GM18909 (cell line): Measurements from ENCODE around the gene PLA2G2F.

Experiments used
- ATAC-seq: cut with Tn5 transposase; IDR thresholded peaks from one replicate; pipeline ENCODE4 v1.9.1; 2021; ENCODE audit warnings: mild to moderate bottlenecking; ENCODE audit not compliant: unreplicated experiment, poor library complexity

Gene PLA2G2F, protein sequence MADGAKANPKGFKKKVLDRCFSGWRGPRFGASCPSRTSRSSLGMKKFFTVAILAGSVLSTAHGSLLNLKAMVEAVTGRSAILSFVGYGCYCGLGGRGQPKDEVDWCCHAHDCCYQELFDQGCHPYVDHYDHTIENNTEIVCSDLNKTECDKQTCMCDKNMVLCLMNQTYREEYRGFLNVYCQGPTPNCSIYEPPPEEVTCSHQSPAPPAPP

GRCh38 chr1:20138961-20139550, at the start of gene PLA2G2F:
Gene PLA2G2F (plus strand): TSS chr1:20139323. CDS start chr1:20139428, 105 bp downstream.
- no peak for ATAC-seq

GRCh38 chr1:20089328-20090077, 49.6 kb upstream of the PLA2G2F start:
- ATAC-seq, result no peak

GRCh38 chr1:20090119-20090518, 49.0 kb upstream of the PLA2G2F start:
- ATAC-seq, result no peak

- ATAC-seq, result no peak
Observed at GRCh38 chr1:20090641-20091040, 48.5 kb upstream of the PLA2G2F start.

DNA sequence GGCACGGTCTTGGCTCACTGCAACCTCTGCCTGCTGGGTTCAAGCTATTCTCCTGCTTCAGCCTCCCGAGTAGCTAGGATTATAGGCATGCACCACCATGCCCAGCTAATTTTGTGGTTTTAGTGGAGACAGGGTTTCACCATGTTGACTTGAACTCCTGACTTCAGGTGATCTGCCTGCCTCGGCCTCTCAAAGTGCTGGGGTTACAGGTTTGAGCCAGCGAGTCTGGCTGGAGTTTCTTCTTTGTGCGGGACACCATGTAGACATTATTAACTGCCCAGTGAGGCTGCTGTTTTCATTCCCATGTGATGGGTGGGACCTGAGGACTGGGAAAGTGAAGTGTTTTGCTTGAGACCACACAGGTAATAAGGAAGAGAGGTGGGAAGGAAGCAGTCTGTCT, 45.8 kb upstream of the PLA2G2F start:
- no peak for ATAC-seq

GRCh38 chr1:20093940-20094391, 45.2 kb upstream of the PLA2G2F start:
- ATAC-seq, result no peak

DNA sequence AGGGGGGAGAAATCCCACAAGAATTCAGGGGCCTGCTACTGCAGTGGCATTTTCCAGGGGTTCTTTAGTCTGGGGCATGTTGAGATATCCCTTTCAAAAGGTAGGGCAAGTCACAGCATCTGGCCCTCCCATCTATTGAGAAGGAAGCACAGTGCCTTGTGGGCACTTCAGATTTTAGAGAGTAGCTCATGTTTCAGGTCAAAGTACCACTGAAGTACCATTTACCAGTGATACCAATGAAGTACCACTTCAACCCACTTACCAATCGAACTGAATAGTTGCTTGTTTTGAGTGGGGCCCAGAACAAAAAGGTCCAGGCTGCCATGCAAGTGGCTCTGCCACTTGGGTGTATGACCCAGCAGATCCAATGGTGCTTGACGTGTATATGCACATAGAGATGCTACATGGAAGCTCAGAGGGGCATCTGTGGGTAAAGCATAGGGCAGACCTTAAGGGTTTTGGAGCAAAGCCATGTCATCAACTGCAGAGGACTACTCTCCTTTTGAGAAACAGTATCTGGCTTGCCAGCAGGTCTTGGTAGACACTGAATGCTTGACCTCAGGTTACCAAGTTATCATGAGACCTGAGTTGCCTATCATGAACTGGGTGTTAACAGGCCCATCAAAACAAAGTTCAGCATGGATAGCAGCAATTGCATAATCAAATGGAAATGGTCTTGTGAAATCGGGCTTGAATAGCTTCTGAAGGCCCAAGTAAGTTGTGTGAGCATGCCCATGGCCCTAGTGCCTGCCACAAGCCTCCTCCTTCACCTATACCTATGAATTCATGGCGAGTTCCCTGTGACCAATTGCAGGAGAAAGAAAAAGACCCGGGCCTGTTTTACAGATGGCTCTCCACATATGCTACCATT, 43.3 kb upstream of the PLA2G2F start:
- no peak for ATAC-seq

- no peak for ATAC-seq
Observed at GRCh38 chr1:20096840-20097447, 42.2 kb upstream of the PLA2G2F start.

DNA sequence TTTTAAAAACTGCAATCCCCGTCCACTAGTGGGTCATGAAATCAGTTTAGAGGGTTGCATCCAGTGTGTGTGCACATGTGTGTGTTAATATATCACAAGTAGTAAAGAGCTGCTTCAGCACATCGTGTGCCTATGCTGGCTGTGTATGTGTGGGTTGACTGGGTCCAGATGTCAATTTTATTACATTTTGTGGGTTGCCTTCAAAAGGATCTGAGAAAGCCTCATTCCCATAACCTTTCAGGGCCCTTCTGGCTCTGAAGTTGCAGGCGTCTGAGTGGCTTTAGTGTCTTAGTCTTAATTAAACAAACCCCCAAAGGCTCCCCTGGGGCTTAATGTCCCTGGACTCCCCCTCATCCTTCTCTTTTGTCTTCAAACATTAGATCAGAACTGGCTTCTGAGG, 39.6 kb upstream of the PLA2G2F start:
- no peak for ATAC-seq

- no peak for ATAC-seq
Observed at GRCh38 chr1:20100632-20101355, 38.3 kb upstream of the PLA2G2F start.

DNA sequence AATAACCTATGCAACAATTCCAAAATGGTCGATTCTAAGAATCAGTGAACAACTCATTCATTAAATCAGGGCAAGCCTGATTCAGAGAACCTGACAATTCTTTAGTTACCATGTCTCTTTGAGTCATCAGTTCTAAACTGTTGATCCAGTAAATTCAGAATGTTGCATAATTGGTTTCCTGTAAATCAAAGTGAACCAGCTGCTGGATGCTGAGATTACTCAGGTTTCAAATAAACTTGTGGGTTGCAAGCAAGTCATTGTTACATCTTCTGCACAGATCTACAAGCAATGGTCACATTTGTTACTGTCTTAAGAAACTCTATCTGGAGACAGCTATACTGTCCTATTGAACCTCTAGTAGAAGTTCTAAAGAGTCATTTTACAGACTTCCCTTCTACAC, 36.2 kb upstream of the PLA2G2F start:
- no peak for ATAC-seq

DNA sequence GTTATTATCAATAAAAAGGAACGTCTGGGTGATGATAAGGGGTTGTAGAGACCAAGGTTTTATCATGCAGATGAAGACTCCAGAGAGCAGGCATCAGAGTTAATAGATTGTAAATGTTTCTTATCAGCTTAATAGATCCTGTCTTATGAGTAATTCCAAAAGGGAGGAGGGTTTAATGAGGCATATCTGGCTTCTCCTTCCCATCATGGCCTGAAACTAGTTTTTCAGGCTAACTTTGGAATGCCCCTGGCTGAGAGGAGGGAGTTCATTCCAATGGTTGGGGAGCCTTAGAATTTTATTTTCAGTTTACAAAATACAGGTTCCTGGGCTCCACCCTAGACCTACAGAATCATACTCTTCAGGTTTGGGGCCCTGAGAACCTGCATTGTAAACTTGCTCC, 33.3 kb upstream of the PLA2G2F start:
- ATAC-seq, result no peak

DNA sequence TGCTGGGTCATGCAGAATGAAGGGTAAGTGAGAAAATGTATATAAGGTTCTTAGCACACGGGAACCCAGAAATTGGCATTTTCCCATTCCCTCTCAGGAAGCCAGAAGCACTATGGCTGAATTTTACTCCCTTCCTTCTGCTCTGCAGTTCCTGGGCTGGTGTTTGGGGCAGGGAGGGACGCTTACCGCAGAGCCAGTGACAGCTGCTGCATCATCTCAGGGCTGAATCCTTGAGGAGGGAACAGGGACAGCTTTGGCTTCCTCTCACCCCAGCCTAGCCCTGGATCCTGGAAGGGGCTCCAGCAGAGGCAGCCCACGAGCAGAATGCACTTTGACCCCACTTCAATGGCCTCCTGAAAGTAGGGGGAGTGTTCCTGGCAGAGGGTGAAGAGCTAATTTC, 31.8 kb upstream of the PLA2G2F start:
- ATAC-seq, result no peak

- no peak for ATAC-seq
Observed at GRCh38 chr1:20107796-20108195, 31.3 kb upstream of the PLA2G2F start.

DNA sequence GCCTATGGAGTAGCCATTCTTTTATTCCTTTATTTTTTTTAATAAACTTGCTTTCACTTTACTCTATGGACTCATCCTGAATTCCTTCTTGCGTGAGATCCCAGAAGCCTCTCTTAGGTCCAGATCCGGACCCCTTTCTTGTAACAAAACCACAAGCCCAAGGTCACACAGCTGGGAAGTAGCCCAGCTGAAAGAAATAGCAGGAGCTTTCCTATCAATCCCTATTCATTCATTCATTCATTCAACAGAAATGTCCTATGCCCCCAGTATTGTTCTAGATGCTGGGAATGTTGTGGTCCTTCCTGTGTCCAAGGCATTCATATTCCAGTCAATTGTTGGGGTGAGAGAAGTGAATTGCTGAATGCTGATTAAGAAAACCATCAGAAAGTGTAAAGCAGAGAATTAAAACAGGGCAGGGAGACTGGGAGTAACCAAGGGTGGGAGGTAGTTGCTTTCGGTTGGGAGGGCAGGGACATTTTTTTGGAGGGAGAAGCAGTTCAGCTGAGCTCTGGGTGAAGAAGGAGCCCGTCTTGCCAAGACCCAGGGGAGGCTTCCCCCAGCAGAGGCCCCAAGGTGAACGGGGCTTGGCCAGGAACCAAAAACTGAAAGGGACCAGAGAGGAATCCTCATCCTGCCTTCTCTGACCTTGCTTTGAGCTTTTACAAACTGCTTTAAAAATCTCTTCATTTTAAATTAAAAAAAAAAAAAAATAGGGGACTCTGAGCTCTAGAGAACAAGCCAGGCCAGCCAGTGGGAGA, 30.6 kb upstream of the PLA2G2F start:
- no peak for ATAC-seq

DNA sequence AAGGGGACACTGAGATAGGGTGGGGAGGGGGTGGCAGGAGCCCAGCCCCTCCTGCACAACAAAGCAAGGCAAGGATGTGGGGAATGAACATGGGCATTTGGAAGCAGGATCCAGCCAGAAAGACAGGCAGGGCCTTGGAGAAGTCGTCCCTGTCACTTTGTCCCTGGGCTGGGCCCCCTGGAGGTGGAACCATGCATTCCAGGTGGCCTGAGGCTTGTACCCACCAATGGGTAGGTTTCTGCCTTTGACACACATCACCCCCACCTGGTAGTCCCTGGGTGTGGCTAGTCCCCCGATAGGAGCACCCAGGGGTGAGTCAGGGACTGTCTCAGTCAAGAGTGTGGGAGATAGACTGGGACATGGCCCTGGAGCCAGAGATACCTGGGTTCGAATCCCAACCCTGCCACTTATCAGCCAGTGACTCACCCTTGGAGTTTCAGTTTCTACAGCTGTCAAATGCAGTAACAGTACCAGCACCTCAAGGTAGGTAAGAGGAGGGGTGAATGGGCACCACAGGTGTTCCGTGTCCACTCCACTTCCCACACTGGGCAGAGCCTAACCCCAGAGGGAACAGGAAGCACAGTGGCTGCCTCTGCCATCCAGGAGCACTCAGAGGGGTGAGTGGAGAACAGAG, 29.8 kb upstream of the PLA2G2F start:
- no peak for ATAC-seq

DNA sequence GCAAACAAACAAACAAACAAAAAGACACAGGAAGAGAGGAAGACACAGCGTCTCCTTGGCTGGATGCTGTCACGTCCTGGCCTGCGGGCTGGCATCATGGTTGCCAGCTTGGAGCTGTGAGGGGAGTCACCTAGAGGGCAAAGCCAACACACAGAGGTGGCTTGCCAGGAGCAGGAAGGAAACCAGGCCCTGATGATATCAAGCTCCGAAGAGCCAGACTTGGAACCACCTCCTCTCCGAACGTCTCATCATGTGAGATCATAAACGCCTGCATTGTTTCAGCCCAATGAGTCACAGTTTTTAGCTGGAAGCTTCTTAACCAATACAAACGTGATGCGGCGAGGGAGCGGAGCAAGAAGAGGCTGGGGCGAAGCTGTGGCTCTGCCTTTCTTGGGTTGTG, 28.4 kb upstream of the PLA2G2F start:
- ATAC-seq, result no peak

GRCh38 chr1:20111452-20111851, 27.7 kb upstream of the PLA2G2F start:
- ATAC-seq, result no peak
